Activated CD4-positive, alpha-beta T cell treated with anti-CD3 and anti-CD28 coated beads, Interleukin-2, Interleukin-6, amounts not matched to agents 100 ng/mL and 50 ng/mL, durations not matched to agents 16 hours and 8 hours (primary cell): ENCODE measurements around the gene SYNPO2.
"Not testable (repeated sequence)": the region's sequence is repeated elsewhere in the genome, so short reads cannot be mapped to it uniquely, and the experiment has no call there.

Experiments used
- DNase-seq: peaks from one replicate; pipeline ENCODE4 v3.0.0-alpha.2; 2020

SYNPO2 gene

GRCh38 chr4:118941149-118941548 lies 52.5 kb downstream of the SYNPO2 start:
- no peak for DNase-seq

GRCh38 chr4:118941799-118942198 lies 53.1 kb downstream of the SYNPO2 start:
- DNase-seq = no peak

- no peak for DNase-seq
These were observed 53.8 kb downstream of the SYNPO2 start for GRCh38 chr4:118942465-118942864.

- no peak for DNase-seq
These were observed 58.4 kb downstream of the SYNPO2 start for GRCh38 chr4:118947095-118947494.

- no peak for DNase-seq
These were observed 60.0 kb downstream of the SYNPO2 start for GRCh38 chr4:118948545-118949144.

- DNase-seq = no peak
These were observed 61.6 kb downstream of the SYNPO2 start for GRCh38 chr4:118950224-118950623.

GRCh38 chr4:118950929-118951570 lies 62.4 kb downstream of the SYNPO2 start:
- DNase-seq = no peak

GRCh38 chr4:118953276-118953675 lies 64.6 kb downstream of the SYNPO2 start:
- no peak for DNase-seq

GRCh38 chr4:118954246-118954645 lies 65.6 kb downstream of the SYNPO2 start:
- no peak for DNase-seq

GRCh38 chr4:118955515-118955914 lies 66.9 kb downstream of the SYNPO2 start:
- no peak for DNase-seq

- DNase-seq = peak; percentile 1
These were observed 69.2 kb downstream of the SYNPO2 start for GRCh38 chr4:118957722-118958445.

- no peak for DNase-seq
These were observed 73.9 kb downstream of the SYNPO2 start for GRCh38 chr4:118962540-118962939.

GRCh38 chr4:118964891-118965411 lies 76.3 kb downstream of the SYNPO2 start:
- DNase-seq = no peak

- no peak for DNase-seq
These were observed 78.7 kb downstream of the SYNPO2 start for GRCh38 chr4:118967393-118967792.

GRCh38 chr4:118968005-118968404 lies 79.4 kb downstream of the SYNPO2 start:
- DNase-seq = peak; percentile 33

GRCh38 chr4:118968813-118969212 lies 80.2 kb downstream of the SYNPO2 start:
- no peak for DNase-seq

GRCh38 chr4:118969359-118969758 lies 80.7 kb downstream of the SYNPO2 start:
- DNase-seq = no peak

- DNase-seq = no peak
These were observed 83.5 kb downstream of the SYNPO2 start for GRCh38 chr4:118972167-118972566.

GRCh38 chr4:118973295-118973694 lies 84.6 kb downstream of the SYNPO2 start:
- no peak for DNase-seq

GRCh38 chr4:118974758-118975157 lies 86.1 kb downstream of the SYNPO2 start:
- no peak for DNase-seq

- DNase-seq = no peak
These were observed 87.0 kb downstream of the SYNPO2 start for GRCh38 chr4:118975449-118976192.

GRCh38 chr4:118976193-118976560 lies 87.5 kb downstream of the SYNPO2 start:
- not testable (repeated sequence) for DNase-seq

GRCh38 chr4:118977100-118977499 lies 88.4 kb downstream of the SYNPO2 start:
- DNase-seq = not testable (repeated sequence)
